ENCODE measurements around the gene NFIB.

The NFIB gene

GRCh38 chr9:14313951-14314423 lies at the start of gene NFIB:
Gene NFIB, minus strand, starts transcription at chr9:14314141. Its CDS starts 630 bp downstream, at chr9:14313511.
- DNase-seq: peak; percentile 81

- DNase-seq: no peak
These were observed 48.2 kb upstream of the NFIB start for GRCh38 chr9:14362175-14362574.

GRCh38 chr9:14361074-14361473 lies 47.1 kb upstream of the NFIB start:
- DNase-seq: no peak

GRCh38 chr9:14358523-14358922 lies 44.6 kb upstream of the NFIB start:
- DNase-seq: no peak

GRCh38 chr9:14356351-14357265 lies 42.7 kb upstream of the NFIB start:
- no peak for DNase-seq

- DNase-seq: no peak
These were observed 40.3 kb upstream of the NFIB start for GRCh38 chr9:14354201-14354600.

- peak; percentile 92 for DNase-seq
These were observed 39.5 kb upstream of the NFIB start for GRCh38 chr9:14353222-14354056.

GRCh38 chr9:14352503-14352902 lies 38.6 kb upstream of the NFIB start:
- DNase-seq: peak; percentile 88

GRCh38 chr9:14351221-14351836 lies 37.4 kb upstream of the NFIB start:
- DNase-seq: no peak

- DNase-seq: no peak
These were observed 36.8 kb upstream of the NFIB start for GRCh38 chr9:14350754-14351153.

GRCh38 chr9:14350349-14350728 lies 36.4 kb upstream of the NFIB start:
- DNase-seq: no peak

- DNase-seq: no peak
These were observed 35.8 kb upstream of the NFIB start for GRCh38 chr9:14349447-14350348.

GRCh38 chr9:14349146-14349446 lies 35.2 kb upstream of the NFIB start:
- DNase-seq: no peak

- DNase-seq: no peak
These were observed 34.6 kb upstream of the NFIB start for GRCh38 chr9:14348373-14349145.

GRCh38 chr9:14348123-14348372 lies 34.1 kb upstream of the NFIB start:
- DNase-seq: no peak

GRCh38 chr9:14347406-14348122 lies 33.6 kb upstream of the NFIB start:
- no peak for DNase-seq

GRCh38 chr9:14346811-14347405 lies 33.0 kb upstream of the NFIB start:
- no peak for DNase-seq

GRCh38 chr9:14346231-14346791 lies 32.4 kb upstream of the NFIB start:
- no peak for DNase-seq

- DNase-seq: no peak
These were observed 31.7 kb upstream of the NFIB start for GRCh38 chr9:14345354-14346230.

Measured in NCI-H146 (cell line).